Measurements from ENCODE around the gene CAMK1D. TPM values are rescaled to one million over a fixed set of nuclear protein-coding genes. Genes with fewer than 3 reads are reported as not detected.

Gene CAMK1D
- total RNA-seq, 1 experiment from 2014 or later, result 6.3 TPM

DNA sequence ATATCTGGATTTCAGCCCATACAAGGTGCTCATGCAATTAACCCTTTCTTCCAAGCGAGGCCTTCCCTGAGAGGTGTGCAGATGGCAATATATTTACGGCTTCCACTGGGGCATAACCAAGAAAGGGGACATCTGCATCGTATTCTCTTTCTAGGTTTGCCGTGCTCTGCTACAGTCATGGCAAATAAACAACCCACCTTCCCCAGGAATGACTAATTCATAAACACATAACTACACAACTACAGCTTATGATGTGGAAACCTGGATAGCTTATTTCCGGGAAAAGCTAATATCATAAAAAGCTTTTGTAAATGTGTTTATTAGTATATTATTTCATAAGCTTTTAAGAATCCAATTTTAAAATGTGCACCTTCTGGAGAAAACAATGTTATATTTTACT is 120.0 kb downstream of the CAMK1D start:
- no peak overlapping the region for H3K4me3 Mint-ChIP-seq
- H3T11ph ChIP-seq (ENCODE audit: low read length), result no peak overlapping the region
- H3K23me2 ChIP-seq (ENCODE audit: insufficient read length, low read depth, low read length, poor library complexity, severe bottlenecking), result no peaks in the 10 kb centered on the region
- no peak overlapping the region for H3K4ac ChIP-seq (ENCODE audit: low read depth, low read length)
- TF ChIP-seq, protein P1, sequence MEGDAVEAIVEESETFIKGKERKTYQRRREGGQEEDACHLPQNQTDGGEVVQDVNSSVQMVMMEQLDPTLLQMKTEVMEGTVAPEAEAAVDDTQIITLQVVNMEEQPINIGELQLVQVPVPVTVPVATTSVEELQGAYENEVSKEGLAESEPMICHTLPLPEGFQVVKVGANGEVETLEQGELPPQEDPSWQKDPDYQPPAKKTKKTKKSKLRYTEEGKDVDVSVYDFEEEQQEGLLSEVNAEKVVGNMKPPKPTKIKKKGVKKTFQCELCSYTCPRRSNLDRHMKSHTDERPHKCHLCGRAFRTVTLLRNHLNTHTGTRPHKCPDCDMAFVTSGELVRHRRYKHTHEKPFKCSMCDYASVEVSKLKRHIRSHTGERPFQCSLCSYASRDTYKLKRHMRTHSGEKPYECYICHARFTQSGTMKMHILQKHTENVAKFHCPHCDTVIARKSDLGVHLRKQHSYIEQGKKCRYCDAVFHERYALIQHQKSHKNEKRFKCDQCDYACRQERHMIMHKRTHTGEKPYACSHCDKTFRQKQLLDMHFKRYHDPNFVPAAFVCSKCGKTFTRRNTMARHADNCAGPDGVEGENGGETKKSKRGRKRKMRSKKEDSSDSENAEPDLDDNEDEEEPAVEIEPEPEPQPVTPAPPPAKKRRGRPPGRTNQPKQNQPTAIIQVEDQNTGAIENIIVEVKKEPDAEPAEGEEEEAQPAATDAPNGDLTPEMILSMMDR (conservative IDR thresholded peaks at IDR 0.05), result no peak
- H2AFZ ChIP-seq (ENCODE audit: low read length), result no peak overlapping the region
- H3K36me3 Mint-ChIP-seq (ENCODE audit: insufficient read depth in 1 of 3, low read depth in 3 of 3), result no peaks in the 10 kb centered on the region; a peak in 1 of 7 replicates
- no peaks in the 10 kb centered on the region for H3K27me3 Mint-ChIP-seq (ENCODE audit: low read depth)
- H3K27me3 ChIP-seq (ENCODE audit: insufficient read depth, low read length), result no peaks in the 10 kb centered on the region
- no peak overlapping the region for H2BK20ac ChIP-seq (ENCODE audit: low read depth, low read length, poor library complexity, severe bottlenecking)
- DNase-seq, result no peak
- no peak overlapping the region for H2BK12ac ChIP-seq (ENCODE audit: insufficient read length, low read depth, low read length)
- H4K5ac ChIP-seq (ENCODE audit: insufficient read length, low read depth, low read length), result no peak overlapping the region
- H3K14ac ChIP-seq (ENCODE audit: insufficient read depth, low read length), result no peak overlapping the region
- H2AK5ac ChIP-seq (ENCODE audit: insufficient read length, low read length), result no peak overlapping the region
- H3K27ac ChIP-seq (ENCODE audit: insufficient read length, low read depth, low read length), result no peak overlapping the region
- no peak overlapping the region for H2BK120ac ChIP-seq (ENCODE audit: low read depth, low read length, poor library complexity, severe bottlenecking)
- H3K9me3 Mint-ChIP-seq, result no peaks in the 10 kb centered on the region; a peak in 1 of 5 replicates
- H4K91ac ChIP-seq (ENCODE audit: insufficient read length, low read depth, low read length), result no peak overlapping the region
- H3K4me2 ChIP-seq (ENCODE audit: insufficient read depth, insufficient read length, low read length), result no peak overlapping the region
- no peak overlapping the region for H2BK15ac ChIP-seq (ENCODE audit: low read depth, low read length)
- H3K79me2 ChIP-seq (ENCODE audit: insufficient read depth, low read length), result no peaks in the 10 kb centered on the region
- H3K9ac ChIP-seq (ENCODE audit: extremely low read depth, insufficient read length, low read length), result no peak overlapping the region
- no peaks in the 10 kb centered on the region for H3K4me1 ChIP-seq (ENCODE audit: insufficient read depth, low read length)
- no peaks in the 10 kb centered on the region for H3K9me3 ChIP-seq (ENCODE audit: control insufficient read depth, low read depth, low read length)
- H4K20me1 ChIP-seq (ENCODE audit: control insufficient read depth, insufficient read depth, insufficient read length), result no peaks in the 10 kb centered on the region
- no peaks in the 10 kb centered on the region for H3K79me1 ChIP-seq (ENCODE audit: insufficient read depth, low read depth, low read length, poor library complexity, severe bottlenecking)
- H3K18ac ChIP-seq (ENCODE audit: insufficient read length, low read depth, low read length), result no peak overlapping the region
- H2BK5ac ChIP-seq (ENCODE audit: insufficient read length, low read length), result no peak overlapping the region
- WGBS (ENCODE audit: extremely low coverage, insufficient read length, low lambda C conversion rate), result no CpG with 5 or more reads among the region's 5 CpGs
- no peak overlapping the region for H4K8ac ChIP-seq (replicated peaks; ENCODE audit: insufficient read length, low read depth, low read length)
- H3K27ac Mint-ChIP-seq, result no peak overlapping the region
- peaks cover 10 to 18% of the 10 kb centered on the region in 2 experiments for H3K4me1 Mint-ChIP-seq
- no peak overlapping the region for H3K56ac ChIP-seq (ENCODE audit: insufficient read length, low read depth, low read length)
- H3K23ac ChIP-seq (ENCODE audit: insufficient read length, low read depth, low read length), result no peak overlapping the region

All from H9 (cell line).